CD4-positive, alpha-beta T cell (primary cell): ENCODE results near the gene PLEKHG2. TPM values are rescaled to one million over a fixed set of nuclear protein-coding genes. Genes with fewer than 3 reads are reported as not detected.

Experiments used
- ATAC-seq: fragments of 200-7000 bp; cut with Tn5 transposase; one replicate; pipeline ENCODE4 v1.10.0; 2022; ENCODE audit warnings: mild to moderate bottlenecking; ENCODE audit not compliant: poor library complexity
- CTCF ChIA-PET: fragments of 350-600 bp; sonication (Branson Sonifier 250); formaldehyde crosslinking; loops from one replicate; lab custom pipeline; 2021; ENCODE audit warnings: antibody characterized with exemption, inconsistent platforms; lab: Charles Lee
- POLR2A ChIA-PET: fragments of 350-600 bp; sonication (Branson Sonifier 250); formaldehyde crosslinking; loops from one replicate; lab custom pipeline; 2021; ENCODE audit warnings: antibody characterized with exemption, inconsistent platforms; lab: Charles Lee
- DNase-seq, 14 experiments: peaks; one replicate each; pipeline ENCODE4 v3.0.0-alpha.2; 2013 to 2020; ENCODE audit warnings: mixed read lengths in 2 of 14
- H3K27ac ChIP-seq, 2 donors: one replicate each; pipeline versions ENCODE4 v1.5.1 to v1.7.0; 2013; ENCODE audit warnings: low read length in 2 of 2, low read depth in 1 of 2, mild to moderate bottlenecking in 1 of 2
- H3K27me3 ChIP-seq, 2 experiments: 1 replicate in 1 of 2; 2 replicates in 1 of 2; pipeline versions ENCODE4 v1.6.1 to v1.7.0; 2013; ENCODE audit warnings: low read length in 2 of 2, control low read depth in 1 of 2, mild to moderate bottlenecking in 1 of 2, moderate library complexity in 1 of 2; ENCODE audit not compliant: insufficient read depth in 2 of 2, control insufficient read depth in 1 of 2
- H3K36me3 ChIP-seq: one replicate; pipeline ENCODE4 v1.6.1; 2013; ENCODE audit warnings: low read length, control low read depth; ENCODE audit not compliant: insufficient read depth
- H3K4me1 ChIP-seq: one replicate; pipeline ENCODE4 v1.6.1; 2013; ENCODE audit warnings: low read length, control low read depth; ENCODE audit not compliant: insufficient read depth
- H3K4me3 ChIP-seq: one replicate; pipeline ENCODE4 v1.5.1; 2013; ENCODE audit warnings: mild to moderate bottlenecking, low read length, moderate library complexity
- H3K9me3 ChIP-seq, 2 experiments: 1 replicate in 1 of 2; 2 replicates in 1 of 2; pipeline versions ENCODE4 v1.6.1 to v1.7.0; 2013; ENCODE audit warnings: low read length in 2 of 2, mild to moderate bottlenecking in 2 of 2, control low read depth in 1 of 2, moderate library complexity in 1 of 2; ENCODE audit not compliant: control insufficient read depth in 1 of 2, insufficient read depth in 1 of 2
- H3K27ac Mint-ChIP-seq: one replicate; pipeline ENCODE4 v1.8.0; 2020; ENCODE audit warnings: mixed read lengths
- H3K27me3 Mint-ChIP-seq: one replicate; pipeline ENCODE4 v1.8.0; 2021; ENCODE audit warnings: mixed read lengths
- H3K36me3 Mint-ChIP-seq: one replicate; pipeline ENCODE4 v1.8.0; 2021; ENCODE audit warnings: low read depth, mixed read lengths
- H3K4me1 Mint-ChIP-seq: one replicate; pipeline ENCODE4 v1.8.0; 2021; ENCODE audit warnings: low read depth, mixed read lengths
- H3K4me3 Mint-ChIP-seq: one replicate; pipeline ENCODE4 v1.8.0; 2020; ENCODE audit warnings: mild to moderate bottlenecking, mixed read lengths
- H3K9me3 Mint-ChIP-seq: one replicate; pipeline ENCODE4 v1.8.0; 2020; ENCODE audit warnings: mixed read lengths
- CTCF ChIP-seq: fragments of 200-600 bp; IDR thresholded peaks from one replicate; pipeline ENCODE4 v1.8.0; 2022; ENCODE audit warnings: antibody characterized with exemption, mild to moderate bottlenecking
- intact Hi-C, 2 experiments: fragments of 100-400 bp; cut with DNase I in 1 of 2; cut with micrococcal nuclease in 1 of 2; formaldehyde crosslinking; loops; one replicate each; pipeline versions ENCODE4 v1.15.1 to v1.9.0; 2023 to 2025; cut with DNase I, micrococcal nuclease
- polyA plus RNA-seq, 2 donors: library from polyadenylated mRNA; unstranded; fragments of 120-200 nt; gene quantifications; one replicate each; pipeline ENCODE4 v1.2.1, GENCODE V29; 2013
- total RNA-seq, 174 experiments: library from RNA in 2 of 174; stranded (reverse) in 2 of 174; gene quantifications; one replicate each; pipeline ENCODE4 v1.2.3 and lab custom pipeline; 2021 to 2026

The PLEKHG2 gene
- total RNA-seq, result 10 to 100 TPM; 80.6 to 81.4 TPM
- 18.3 TPM for polyA plus RNA-seq (2013, experiment 1 of 2)
- 28.3 TPM for polyA plus RNA-seq (2013, experiment 2 of 2)
- 8.9 to 311 (median 44.5) reads per million in 172 experiments for total RNA-seq (lab: John Stamatoyannopoulos, UW)

DNA sequence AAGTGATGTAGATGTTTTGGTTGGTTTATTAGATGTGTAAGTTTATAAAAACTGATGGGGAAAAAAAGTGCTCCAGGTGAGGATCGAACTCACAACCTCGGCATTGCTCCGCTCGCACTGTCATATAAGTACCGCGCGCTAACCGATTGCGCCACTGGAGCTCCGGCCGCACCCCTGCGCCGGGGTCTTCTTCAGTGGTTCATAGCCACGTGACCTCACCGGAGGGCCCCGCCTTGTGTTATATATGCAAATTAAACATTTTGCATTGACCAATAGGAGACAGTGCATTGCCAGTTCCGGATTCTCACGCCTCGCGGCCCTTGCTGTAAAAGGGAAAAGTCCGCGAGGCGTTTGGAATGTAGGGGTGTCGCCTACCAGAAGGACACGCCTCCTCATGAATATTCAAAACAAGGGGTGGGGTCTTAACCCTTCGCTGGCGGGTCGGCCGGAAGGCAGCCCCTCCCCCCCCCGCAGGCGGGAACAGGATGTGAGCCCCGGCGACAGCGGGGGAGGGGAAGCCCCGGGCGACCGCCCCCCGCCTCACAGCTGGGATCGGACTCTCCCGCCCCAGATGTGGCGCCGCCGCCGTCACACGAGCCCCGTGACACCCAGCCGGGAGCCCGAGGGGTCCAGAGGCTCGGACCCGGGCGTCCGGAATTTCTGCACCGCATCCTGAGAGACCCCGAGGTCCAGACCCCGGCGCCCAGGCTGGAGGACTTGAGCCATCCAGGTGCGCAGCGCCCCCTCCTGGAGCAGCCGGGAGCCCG lies at the start of gene PLEKHG2:
Gene PLEKHG2, plus strand, starts transcription at position 570 of the 767 bp plus-strand sequence. CDS start 1,418 bp downstream, outside the sequence.
- H3K9me3 Mint-ChIP-seq, result no peaks in the 10 kb centered on the region
- H3K36me3 Mint-ChIP-seq, result peaks cover 67% of the 10 kb centered on the region
- DNase-seq, result peak; percentile 94 to 100 (median 97)
- H3K27ac Mint-ChIP-seq, result peak within 1 kb of the TSS; percentile 98
- peak; percentile 80 for TF ChIP-seq CTCF
- Histone ChIP-seq H3K27me3 (no peaks in the 10 kb centered on the region), H3K4me1 (peaks cover 72% of the 10 kb centered on the region), H3K4me3 (peak within 1 kb of the TSS; percentile 100), H3K36me3 (peaks cover 24% of the 10 kb centered on the region), H3K27ac (peak within 1 kb of the TSS; percentile 100), H3K9me3 (no peaks in the 10 kb centered on the region)
- H3K27me3 Mint-ChIP-seq, result peaks cover 12% of the 10 kb centered on the region
- peak within 1 kb of the TSS; percentile 95 for H3K4me3 Mint-ChIP-seq
- ChIA-PET POLR2A (interaction anchor here (1.0 to 2.6 kb wide), 16 partner anchors 8 to 434 kb away, joined by 3 to 119 read pairs (median 6); partner anchors contain the start of genes FBL, MED29, PAF1 and RPS16), CTCF (interaction anchor here (0.9 to 2.5 kb wide), 17 partner anchors 8 to 128 kb away, joined by 3 to 102 read pairs (median 7); partner anchors contain the start of genes EID2B, MED29, PAF1 and RPS16)
- H3K4me1 Mint-ChIP-seq, result peaks cover 41% of the 10 kb centered on the region
- peak; percentile 61 for ATAC-seq
- intact Hi-C loops, result loop anchor here (1.0 to 10.0 kb wide), 10 partner anchors 11 to 290 kb away; partner anchors contain the start of genes MED29 (in 1 of the 2), PAF1 (in 1 of the 2), PAK4 (in 1 of the 2) and RPS16 (in 1 of the 2)

GRCh38 chr19:39362682-39363657 lies 49.5 kb upstream of the PLEKHG2 start:
- no peak overlapping the region for H3K27ac ChIP-seq
- H3K27ac Mint-ChIP-seq, result no peak overlapping the region
- H3K4me3 ChIP-seq, result no peak overlapping the region

More at GRCh38 chr19:39362682-39363657, 49.5 kb upstream of the PLEKHG2 start:
- no peaks in the 10 kb centered on the region for H3K4me1 Mint-ChIP-seq
- no peak overlapping the region for H3K4me3 Mint-ChIP-seq
- intact Hi-C loops, result no loop called here
- no peaks in the 10 kb centered on the region for H3K27me3 Mint-ChIP-seq
- H3K36me3 ChIP-seq, result peaks cover 59% of the 10 kb centered on the region
- TF ChIP-seq CTCF, result no peak
- ATAC-seq (no peak), DNase-seq (no peak)
- H3K36me3 Mint-ChIP-seq, result peaks cover 79% of the 10 kb centered on the region
- no peaks in the 10 kb centered on the region for H3K9me3 Mint-ChIP-seq
- CTCF ChIA-PET, result no interaction called here
- no peaks in the 10 kb centered on the region for H3K27me3 ChIP-seq
- no peaks in the 10 kb centered on the region for H3K9me3 ChIP-seq
- H3K4me1 ChIP-seq, result no peaks in the 10 kb centered on the region
- POLR2A ChIA-PET, result no interaction called here
